Hematopoietic multipotent progenitor cell treated with erythropoietin and hydrocortisone succinate and interleukin-3 and kit ligand, for 8 days (in vitro differentiated cells): Measurements from ENCODE around the gene PP2D1.
A peak's percentile ranks its signal among the peaks of the same experiment; 100 is the strongest.
"Not testable (repeated sequence)": the region's sequence is repeated elsewhere in the genome, so short reads cannot be mapped to it uniquely, and the experiment has no call there.

Experiments used
- DNase-seq: peaks from one replicate; pipeline ENCODE4 v3.0.0-alpha.2; 2015

The PP2D1 gene

DNA sequence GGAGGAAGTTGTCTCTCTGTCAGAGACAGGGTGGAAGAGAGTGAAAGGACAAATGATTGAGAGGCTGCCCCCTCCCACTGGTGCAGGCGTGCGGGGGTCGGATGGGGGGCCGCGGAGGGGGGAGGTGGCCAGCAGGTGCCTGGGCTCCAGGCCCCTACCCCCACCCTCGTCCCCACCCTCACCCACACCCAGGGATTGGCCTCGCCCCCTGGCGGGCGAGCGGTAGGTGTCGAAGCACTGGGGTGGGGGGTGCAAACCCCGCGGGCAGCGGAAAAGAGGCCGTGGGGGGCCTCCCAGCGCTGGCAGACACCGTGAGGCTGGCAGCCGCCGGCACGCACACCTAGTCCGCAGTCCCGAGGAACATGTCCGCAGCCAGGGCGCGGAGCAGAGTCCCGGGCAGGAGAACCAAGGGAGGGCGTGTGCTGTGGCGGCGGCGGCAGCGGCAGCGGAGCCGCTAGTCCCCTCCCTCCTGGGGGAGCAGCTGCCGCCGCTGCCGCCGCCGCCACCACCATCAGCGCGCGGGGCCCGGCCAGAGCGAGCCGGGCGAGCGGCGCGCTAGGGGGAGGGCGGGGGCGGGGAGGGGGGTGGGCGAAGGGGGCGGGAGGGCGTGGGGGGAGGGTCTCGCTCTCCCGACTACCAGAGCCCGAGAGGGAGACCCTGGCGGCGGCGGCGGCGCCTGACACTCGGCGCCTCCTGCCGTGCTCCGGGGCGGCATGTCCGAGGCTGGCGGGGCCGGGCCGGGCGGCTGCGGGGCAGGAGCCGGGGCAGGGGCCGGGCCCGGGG is 27.9 kb upstream of the PP2D1 start, which contains the start of gene KAT2B:
TSS of gene KAT2B (plus strand) at position 682 of the 783 bp plus-strand sequence. CDS start at position 714, 32 bp downstream.
- peak; percentile 85 for DNase-seq

DNA sequence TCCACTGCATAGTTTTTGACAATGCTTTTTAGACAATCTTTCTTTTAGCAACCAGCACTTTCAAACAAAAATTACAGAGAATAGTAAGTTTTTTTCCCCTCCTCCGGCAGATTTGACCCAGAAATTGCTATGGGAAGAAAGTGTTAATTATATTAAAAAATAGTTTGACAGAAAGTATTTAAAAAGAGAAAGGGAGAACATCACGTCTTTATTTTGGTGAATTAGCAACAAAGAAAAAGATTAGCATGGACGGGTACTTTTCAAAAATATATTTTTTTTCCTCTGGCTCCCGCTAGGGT is 27.4 kb upstream of the PP2D1 start:
- no peak for DNase-seq

DNA sequence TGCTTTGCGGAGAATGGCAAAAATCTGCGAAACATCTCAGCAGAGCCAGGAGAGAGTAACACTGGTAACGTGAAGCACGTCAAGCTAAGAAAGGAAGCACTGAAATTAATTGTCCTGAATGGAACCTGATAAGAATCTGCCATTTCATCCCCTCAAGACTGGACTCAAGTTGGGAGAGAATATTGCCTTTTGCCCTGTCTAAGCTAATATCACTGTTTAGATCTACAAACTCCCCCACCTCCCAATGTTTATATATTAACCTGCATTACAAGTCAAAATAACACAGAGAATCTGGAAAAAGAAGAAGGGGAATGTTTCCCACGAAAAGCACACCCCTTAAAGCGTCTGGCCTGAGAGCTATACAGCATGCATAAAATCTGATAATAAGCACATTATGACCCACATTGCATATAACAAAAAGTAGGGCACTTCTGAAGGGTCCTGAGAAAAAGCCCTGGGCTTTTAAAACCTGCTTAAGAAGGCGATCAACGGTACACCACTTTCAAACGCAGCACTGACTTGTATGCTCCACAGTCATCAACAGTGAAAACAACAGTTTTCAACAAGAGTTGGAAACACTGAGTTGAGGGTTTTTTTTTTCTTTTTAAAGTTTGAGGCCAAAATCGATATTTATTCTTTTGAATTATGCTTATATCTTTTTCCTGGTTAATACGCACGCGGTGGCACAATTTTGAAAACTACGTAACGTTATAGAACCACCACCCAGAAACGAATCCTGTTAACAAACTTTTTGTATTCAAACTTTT is 26.8 kb upstream of the PP2D1 start:
- DNase-seq = peak; percentile 61

DNA sequence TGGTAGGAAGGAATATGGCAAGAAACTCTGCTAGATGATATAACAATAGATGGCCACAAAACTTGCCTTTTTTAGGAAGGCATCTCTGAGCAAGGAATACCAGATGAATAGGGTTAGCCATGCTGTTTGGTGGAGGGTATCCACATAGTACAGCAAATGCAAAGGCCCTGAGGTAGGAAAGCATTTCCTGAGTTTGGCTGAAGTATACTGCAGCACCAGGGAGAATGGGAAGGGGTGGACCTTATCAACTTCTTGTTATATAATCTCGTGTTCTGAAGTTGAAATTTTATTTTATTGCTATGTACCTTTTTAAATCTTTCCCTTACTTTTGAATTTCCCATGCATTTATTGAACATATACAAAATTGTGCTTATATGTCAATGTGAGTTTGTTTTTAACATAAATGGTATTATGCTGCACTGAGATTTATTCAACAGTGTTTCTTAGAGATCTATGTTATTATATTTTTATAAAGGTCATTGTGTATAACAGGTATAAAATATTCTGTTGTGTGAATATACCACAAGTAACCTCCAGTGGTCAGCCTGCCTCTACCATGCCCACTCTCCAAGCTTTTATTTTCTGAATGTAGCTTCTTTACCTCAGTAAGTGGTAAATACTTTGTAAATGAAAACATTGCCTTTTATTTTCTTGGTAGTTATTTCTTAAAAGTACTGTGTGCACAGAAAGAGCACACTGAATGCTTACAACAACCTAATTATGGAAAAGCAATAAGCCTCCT is 25.4 kb upstream of the PP2D1 start:
- no peak for DNase-seq

DNA sequence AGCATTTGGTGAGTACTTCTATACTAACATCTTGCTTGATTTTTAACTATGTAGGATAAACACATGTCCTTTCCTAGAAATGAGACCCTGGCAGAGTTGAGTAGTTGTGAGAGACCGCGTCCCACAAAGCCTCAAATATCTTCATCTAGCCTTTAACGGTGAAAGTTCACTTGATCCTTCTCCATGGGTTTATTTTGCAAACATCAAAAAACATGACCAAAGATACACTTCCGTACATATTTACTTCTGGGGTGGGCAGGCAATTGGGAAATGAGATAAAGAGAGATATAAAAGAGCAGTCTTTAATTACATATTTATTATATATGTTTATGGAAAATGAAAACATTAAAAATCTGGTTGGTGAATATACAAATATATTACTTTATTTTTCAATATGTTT is 23.0 kb upstream of the PP2D1 start:
- no peak for DNase-seq

DNA sequence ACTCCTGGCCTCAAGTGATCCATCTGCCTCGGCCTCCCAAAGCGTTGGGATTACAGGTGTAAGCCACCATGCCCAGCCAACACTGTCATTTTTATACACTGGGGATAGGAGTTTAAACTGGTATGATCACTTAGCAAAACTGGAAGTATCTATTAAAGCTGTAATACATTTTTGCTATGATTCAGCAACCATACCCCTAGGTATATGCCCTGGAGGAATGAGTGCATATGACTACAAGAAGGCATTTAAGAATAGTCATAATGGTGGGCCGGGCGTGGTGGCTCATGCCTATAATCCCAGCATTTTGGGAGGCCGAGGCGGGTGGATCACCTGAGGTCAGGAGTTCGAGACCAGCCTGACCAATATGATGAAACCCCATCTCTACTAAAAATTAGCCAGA is 19.9 kb upstream of the PP2D1 start:
- not testable (repeated sequence) for DNase-seq

DNA sequence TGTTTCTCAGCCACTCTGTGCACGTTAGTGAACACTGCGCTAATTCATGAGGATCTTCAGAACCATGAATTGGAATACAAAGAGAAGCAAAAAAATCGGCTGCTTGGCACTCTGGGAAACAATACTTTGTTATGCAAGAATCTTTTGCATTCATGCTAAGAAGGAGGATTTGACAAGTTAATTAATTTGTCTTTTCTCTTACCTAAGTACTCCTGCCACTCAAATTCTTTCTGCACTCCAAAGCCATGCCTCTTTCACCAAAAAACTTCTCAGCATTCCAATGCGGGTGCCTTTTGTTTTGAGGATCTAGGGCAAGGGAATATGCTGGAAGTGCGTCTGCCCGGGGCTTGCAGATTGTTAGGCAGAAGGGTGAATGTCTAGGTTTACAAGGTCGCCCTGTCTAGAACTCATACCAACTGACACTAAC is 16.9 kb upstream of the PP2D1 start:
- DNase-seq = no peak

DNA sequence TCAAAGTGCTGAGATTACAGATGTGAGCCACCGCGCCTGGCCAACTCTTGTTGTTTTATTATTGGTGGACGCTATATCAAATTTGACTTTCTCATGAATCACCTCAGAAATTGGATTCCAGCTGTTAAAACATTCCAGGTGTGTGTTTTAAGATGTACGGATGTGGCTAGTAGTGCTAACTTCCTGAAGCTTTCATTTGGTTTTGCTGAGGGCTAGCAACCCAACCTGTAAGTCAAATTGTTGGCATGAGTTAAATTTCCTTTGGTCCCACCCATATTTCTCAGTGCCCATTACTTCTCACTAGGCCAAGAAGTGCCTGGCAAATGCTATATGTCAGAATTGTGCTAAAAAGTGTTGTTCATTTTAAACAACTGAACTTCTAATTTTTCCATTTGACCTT is 15.1 kb upstream of the PP2D1 start:
- DNase-seq = no peak

DNA sequence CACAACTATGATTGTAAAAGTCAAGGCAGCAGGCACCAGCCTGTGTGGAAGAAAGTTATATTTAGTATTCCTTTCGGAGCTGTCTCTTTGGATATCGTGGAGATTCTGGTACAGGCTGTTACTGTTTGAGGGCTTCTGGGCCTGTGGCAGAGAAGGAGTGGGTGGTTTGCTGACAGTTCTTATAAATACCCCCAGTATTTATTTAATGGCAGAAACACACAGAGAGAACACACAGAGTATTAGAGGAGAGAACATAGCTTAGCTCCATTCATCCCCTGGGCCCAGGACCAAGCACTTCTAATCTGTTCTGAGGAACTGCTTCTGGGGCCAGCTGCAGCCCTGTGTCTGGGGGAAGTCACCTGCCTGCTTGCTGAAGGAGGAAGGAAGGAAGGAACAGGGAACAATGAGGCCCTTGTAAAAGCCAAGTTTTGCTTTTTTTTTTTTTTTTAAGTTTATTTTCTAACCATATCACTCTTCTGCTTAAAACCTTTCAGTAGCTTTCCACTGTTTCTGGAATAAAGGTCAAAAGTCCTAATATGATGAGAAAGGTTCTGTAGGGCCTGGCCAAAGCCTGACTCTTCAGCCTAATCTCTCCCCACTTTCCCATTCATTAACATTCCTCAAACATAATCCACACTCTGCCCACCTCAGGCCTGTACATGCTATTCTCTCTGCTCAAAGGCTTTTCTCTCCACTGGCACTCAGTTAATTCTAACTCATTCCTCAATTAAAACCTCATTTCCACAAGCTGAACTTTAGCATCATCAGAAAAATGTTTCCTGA is 11.8 kb upstream of the PP2D1 start:
- peak; percentile 67 for DNase-seq

DNA sequence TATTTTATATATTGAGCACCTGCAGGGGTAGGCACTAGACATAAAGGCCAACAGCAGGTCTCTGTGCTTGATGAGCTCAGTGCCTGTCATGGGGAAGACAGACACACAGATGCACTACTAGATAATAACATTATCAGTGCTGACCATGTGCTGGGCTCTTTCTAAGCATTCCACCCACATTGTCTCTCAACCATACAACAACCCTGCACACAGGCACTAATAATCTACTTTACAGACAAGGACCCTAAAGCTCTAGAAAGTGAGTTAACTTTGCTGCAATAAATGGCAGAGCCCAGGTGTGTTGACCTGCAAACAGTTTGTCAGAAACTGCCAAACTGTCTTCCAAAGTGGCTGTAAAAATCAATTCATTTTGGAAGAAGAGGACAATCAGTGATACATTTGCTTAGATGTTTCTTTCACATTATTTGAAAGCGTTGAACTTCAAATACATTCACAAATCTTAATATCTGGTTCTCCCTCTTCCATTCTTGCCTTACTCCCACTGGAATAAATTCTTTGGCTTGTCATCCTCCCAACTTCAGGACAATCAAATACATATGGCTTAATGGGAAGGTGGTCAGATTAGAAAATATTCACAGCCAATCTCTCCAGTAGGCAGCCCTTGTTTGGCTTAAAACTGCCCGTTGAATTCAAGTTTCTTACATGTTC is 11.0 kb upstream of the PP2D1 start:
- peak; percentile 98 for DNase-seq

DNA sequence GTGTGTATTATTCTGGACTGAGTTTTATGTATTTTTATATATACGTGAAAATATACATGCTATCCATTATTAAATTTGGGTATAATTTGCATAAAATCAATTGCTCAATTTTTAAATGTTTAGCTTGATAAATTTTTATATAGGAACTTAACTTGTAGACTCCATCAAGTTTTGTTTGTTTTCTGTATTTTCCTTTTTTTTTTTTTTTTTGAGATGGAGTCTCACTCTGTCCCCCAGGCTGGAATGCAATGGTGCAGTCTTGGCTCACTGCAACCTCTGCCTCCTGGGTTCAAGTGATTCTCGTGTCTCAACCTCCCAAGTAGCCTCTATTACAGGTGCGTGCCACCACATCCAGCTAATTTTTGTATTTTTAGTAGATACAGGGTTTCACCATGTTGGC is 4.0 kb upstream of the PP2D1 start:
- not testable (repeated sequence) for DNase-seq

DNA sequence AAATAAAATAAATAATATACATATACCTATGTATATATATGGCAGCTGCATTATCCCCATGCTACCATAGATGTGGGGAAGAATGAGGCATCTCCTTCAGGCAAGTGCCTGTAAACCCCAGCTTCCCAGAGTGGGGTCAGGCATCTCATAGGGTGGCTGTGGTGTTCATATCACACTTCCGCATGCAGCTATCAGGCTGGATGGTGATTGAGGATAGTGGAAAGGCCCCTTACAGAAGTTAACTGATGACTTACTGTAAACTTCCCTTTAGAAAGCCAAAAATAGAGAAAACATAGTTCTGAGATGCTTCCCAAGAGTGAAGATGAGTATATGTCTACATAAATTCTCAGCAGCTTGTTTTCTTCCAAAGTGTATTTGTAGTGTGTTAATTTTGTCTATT is 3.5 kb upstream of the PP2D1 start:
- peak; percentile 85 for DNase-seq

DNA sequence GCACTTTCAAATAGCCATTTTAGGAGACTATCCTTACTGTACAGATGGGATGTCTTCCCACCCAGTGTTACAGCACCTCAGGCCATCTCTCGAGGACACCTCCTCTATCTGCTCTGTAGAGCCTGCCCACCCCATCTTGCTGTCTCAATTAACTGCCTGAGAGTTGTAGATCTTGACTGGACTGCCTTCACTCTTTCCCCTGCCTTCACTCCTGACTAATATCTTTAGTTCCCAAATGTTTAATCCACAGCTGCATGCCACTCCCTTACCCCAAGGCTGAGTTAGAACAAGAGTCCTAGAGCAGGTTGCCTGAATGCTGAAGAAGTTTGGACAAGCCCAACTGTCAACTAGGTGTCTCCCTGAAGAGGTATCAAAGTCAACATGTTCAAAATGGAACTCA is 1.3 kb upstream of the PP2D1 start:
- DNase-seq = peak; percentile 87

DNA sequence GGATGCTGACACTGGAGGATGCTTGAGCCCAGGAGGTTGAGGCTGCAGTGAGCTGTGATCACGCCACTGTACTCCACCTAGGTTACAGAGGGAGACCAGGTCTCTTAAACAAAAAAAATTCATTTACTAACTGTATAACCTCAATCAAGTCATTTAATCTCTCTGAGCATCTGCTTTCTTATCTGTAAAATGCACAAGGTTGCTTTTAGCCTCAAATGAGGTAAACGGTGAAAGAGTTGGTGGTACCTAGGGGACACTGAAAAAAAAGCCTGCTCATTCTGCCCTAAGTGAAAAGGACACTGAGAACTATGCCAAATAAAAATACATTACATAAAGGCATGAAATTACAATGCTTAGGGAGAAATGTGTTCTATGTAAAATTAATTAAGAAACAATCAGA is 3.4 kb downstream of the PP2D1 start:
- peak; percentile 56 for DNase-seq

DNA sequence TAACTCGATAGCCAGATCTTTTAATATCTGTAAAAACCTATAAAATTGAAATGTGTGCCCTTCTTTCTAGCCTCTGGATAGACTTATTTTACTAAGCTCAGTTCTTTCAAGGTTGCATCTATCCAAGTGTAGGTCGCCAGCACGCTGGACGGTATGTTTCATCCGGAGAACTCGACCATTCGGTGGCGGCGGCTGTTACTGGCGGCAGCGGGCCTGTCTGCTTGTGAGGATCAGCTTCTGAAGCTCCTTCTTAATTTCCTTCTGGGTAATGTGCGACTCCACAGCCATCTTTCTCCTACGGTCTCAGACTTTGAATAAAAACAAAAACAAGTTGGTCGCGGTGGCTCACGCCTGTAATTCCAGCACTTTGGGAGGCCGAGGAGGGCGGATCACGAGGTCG is 4.1 kb downstream of the PP2D1 start:
- DNase-seq = no peak

DNA sequence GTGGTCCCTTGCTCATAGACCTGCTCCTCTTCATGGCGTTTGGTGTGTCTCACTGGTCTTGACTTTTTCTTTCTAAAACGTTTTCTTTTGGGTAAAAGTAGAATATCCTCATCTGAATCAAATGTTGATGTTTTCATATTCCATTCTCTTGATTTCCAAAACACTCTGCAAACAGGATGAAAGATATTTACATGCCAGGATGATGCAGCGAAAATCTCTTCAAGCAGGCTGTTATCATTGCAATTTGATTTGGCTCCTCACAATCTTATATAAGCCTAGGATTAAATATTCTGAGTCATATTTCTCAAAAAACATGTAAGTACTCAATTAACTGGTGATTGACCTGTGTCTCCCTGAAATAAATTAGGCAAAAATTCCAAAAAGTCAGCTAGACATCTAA is 10.1 kb downstream of the PP2D1 start:
- no peak for DNase-seq

DNA sequence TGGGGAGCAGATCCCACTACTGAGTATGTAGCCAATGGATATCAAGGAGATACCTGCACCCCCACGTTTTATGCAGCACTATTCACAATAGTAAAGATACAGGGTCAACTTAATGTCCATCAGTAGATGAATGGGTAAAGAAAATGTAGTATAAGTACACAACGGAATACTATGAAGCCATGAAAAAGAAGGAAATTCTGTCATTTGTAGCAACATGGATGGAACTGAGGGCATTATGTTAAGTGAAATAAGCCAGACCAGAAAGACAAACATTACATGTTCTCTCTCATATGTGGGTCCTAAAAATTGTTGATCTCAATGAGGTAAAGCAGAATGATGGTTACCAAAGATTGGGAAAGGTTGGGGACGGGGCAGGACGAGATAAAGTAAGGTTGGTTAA is 14.6 kb downstream of the PP2D1 start:
- DNase-seq = no peak

DNA sequence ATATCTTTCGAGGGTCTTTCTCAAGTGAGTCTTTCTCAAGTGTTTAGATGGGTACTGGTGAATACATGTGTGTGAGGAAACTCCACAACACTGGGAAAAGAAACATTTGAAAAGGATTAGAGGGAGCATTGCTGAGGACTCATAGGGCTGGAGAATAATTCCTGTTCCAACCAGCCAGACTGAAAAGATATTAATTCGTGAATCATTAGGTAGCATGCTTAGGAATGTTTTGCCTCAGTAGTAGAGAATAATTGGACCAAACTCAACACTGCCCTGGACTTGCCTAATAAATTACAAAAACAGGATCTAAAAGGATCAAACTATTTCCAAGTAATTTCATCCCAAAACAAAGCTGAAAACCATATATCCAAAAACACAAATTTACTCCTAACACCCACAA is 17.3 kb downstream of the PP2D1 start:
- DNase-seq = no peak

DNA sequence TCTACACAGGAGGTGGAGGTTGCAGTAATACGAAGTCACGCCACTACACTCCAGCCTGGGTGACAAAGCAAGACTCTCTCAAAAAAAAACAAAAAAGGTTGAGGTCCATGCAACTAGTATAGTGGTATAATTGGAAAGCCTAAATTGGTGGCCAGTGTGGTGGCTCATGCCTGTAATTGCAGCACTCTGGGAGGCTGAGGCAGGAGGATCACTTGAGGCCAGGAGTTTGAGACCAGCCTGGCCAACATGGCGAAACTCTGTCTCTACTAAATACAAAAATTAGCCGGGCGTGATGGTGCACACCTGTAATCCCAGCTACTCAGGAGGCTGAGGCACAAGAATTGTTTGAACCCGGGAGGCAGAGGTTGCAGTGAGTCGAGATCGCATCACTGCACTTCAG is 23.2 kb downstream of the PP2D1 start:
- not testable (repeated sequence) for DNase-seq

DNA sequence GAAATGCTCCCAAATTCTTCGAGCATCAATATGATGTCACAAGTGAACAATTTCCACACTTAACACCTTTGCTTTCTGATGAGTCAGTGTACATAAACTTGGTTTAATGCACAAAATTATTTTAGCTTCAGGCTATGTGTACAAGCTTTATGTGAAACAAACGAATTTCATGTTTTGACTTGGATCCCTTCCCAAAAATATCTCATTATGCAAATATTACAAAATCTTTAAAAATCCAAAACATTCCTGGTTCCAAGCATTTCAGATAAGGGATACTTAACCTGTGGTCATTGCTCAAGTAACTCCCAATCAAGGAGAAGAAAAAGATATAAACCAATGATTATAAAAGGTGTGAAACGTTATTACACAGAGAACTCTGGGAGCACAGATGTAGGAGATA is 40.0 kb downstream of the PP2D1 start:
- DNase-seq = no peak

DNA sequence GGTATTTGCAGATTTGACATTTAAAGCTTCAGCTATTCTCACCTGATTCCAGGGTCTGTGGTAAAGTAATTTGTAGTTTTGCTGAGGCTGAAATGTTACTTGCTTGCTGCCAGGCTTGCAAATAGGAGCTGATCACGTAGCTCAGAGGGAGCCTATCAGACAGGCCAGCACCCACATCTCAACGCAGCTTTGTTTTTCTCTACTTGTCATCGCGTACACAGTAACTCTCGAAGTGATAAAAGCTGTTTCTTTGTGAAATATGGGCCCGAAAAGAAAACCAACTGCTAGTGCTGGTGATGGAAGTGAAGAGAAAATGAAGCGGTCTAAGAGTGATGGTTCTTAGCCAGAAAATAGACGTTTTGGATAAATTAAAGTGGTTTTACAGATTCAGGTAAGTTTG is 41.7 kb downstream of the PP2D1 start:
- DNase-seq = no peak

DNA sequence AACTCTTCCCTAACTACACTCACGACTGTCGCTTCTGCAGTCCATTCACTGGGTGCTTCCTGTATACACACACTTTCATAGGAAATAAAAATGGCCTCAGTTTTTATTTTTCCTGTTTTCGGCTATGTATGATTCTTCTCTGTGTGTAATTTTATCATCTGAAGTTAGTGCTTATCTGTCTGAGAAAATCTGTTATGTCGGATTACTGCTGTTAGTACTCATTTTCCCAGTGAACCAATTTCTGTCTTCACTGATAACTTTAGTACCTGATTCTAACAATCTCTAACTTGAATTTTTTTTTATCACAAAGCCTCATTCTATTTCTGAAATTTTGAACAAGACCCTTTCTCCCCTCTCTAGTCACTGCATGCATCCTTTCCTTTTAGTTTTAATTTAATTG is 44.3 kb downstream of the PP2D1 start:
- peak; percentile 44 for DNase-seq
